ENCODE measurements around the gene RAB5B. TPM values are rescaled to one million over a fixed set of nuclear protein-coding genes. Genes with fewer than 3 reads are reported as not detected.

The RAB5B gene
- total RNA-seq, 4 donors from 2014 or later: 75.5 to 84.9 (median 81.8) TPM

GRCh38 chr12:55972456-55972855 is 1.4 kb upstream of the RAB5B start:
- ATAC-seq (no peak), DNase-seq (no peak)
- H3K4me3 ChIP-seq: peak overlapping the region; percentile 68 to 99 (median 75)
- no peaks in the 10 kb centered on the region for H3K9me3 ChIP-seq
- H3K27ac ChIP-seq: peak overlapping the region; percentile 93 to 97 (median 94)
- peaks cover 0 to 12% of the 10 kb centered on the region in 2 donors for H3K36me3 ChIP-seq
- peaks cover 28 to 39% of the 10 kb centered on the region in 2 donors for H3K4me1 ChIP-seq
- intact Hi-C loops (cut with DNase I; ENCODE audit: low total_unique reads) (loop anchor here (5.0 kb wide), 1 partner anchor 155 kb away; the partner anchor contains the start of genes ORMDL2 and SARNP), in situ Hi-C loops (cut with MboI; ENCODE audit: low sequenced_read_pairs in 4 of 4) (no loop called here)
- TF ChIP-seq CTCF (IDR thresholded peaks at IDR 0.05 in 4 of 5, conservative IDR thresholded peaks at IDR 0.05 in 1 of 5): no peak
- no peak for TF ChIP-seq POLR2A (IDR thresholded peaks at IDR 0.05)
- H3K27me3 ChIP-seq: no peaks in the 10 kb centered on the region

DNA sequence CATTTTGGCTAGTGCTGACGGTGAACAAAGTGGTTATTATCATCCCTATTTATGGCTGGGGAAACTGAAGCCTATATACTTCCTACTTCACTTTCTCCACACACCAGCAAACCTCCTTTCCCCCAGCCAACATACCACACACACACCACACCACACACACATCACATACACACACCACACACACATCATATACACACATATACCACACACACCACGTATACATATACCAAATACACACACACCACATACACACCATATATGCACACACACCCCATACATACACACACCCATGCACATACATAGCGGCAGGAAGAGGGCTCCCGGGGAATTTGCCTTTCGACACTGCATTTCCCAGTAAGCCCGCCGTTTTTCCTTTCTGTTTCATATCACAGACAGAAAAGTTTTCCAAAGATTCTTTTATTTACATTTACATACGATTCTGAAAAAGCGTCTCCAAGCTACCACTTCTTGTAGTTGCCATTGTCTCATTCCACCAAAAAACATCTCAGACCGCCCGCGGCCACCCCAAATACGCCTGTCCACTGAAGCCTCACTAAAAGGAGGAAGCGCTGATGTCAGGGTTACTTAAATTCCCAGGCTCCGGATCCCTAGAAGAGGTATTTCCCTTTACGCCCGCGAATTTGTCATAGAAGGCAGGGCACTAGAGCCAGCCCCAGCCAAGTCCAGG is 823 bp upstream of the RAB5B start:
- H3K27me3 ChIP-seq: no peaks in the 10 kb centered on the region
- peaks cover 28 to 36% of the 10 kb centered on the region in 2 donors for H3K4me1 ChIP-seq
- intact Hi-C loops (cut with DNase I; ENCODE audit: low total_unique reads) (loop anchor here (1.0 to 5.0 kb wide), 2 partner anchors 46 to 156 kb away; partner anchors contain the start of genes ORMDL2, PYM1 and SARNP), in situ Hi-C loops (cut with MboI; ENCODE audit: low sequenced_read_pairs in 4 of 4) (no loop called here)
- ATAC-seq (no peak), DNase-seq (no peak)
- no peaks in the 10 kb centered on the region for H3K9me3 ChIP-seq
- peak overlapping the region; percentile 93 to 97 (median 94) for H3K27ac ChIP-seq
- peaks cover 0 to 12% of the 10 kb centered on the region in 2 donors for H3K36me3 ChIP-seq
- H3K4me3 ChIP-seq: peak overlapping the region; percentile 68 to 99 (median 75)
- TF ChIP-seq CTCF (IDR thresholded peaks at IDR 0.05 in 4 of 5, conservative IDR thresholded peaks at IDR 0.05 in 1 of 5) (no peak), POLR2A (IDR thresholded peaks at IDR 0.05) (peak; percentile 18 to 51)

DNA sequence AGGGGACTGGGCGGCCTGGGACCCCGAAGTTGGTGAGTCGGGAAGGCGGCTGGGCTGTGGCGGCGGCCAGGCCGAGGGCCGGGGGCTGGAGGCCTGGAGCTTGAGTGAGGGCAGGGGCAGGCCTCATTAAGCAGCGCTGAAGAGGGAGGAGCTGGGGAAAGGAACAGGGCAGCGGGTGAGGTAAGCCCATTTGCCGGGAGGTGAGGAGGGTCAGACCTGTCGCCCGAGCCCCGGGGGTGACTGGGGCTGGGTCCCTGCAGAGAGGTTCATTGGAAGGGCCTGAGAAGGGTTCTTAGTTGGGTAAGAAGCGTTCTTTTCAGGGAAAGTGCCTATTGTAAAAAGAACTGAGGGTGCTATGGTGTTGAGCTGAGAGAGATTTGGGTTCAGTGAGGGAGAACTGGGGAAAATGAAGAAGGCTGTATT is 441 bp downstream of the RAB5B start:
- H3K27me3 ChIP-seq: no peaks in the 10 kb centered on the region
- H3K4me3 ChIP-seq: peak overlapping the region; percentile 86 to 100 (median 98)
- H3K9me3 ChIP-seq: no peaks in the 10 kb centered on the region
- H3K4me1 ChIP-seq: peaks cover 28 to 36% of the 10 kb centered on the region in 2 donors
- DNase-seq: peak; percentile 14 to 57
- in situ Hi-C loops (cut with MboI; ENCODE audit: low sequenced_read_pairs in 4 of 4): no loop called here
- H3K27ac ChIP-seq: peak overlapping the region; percentile 95 to 100 (median 98)
- intact Hi-C loops (cut with DNase I; ENCODE audit: low total_unique reads): loop anchor here (1.0 to 5.0 kb wide), 4 partner anchors 23 to 245 kb away; partner anchors contain the start of genes CD63, ORMDL2, RPS26 and SARNP
- peaks cover 0 to 17% of the 10 kb centered on the region in 2 donors for H3K36me3 ChIP-seq
- no peak for TF ChIP-seq CTCF (IDR thresholded peaks at IDR 0.05 in 4 of 5, conservative IDR thresholded peaks at IDR 0.05 in 1 of 5)
- TF ChIP-seq POLR2A (IDR thresholded peaks at IDR 0.05): no peak
- peak; percentile 37 to 47 for ATAC-seq

GRCh38 chr12:55978393-55978792 is 4.5 kb downstream of the RAB5B start:
- Histone ChIP-seq H3K9me3 (no peaks in the 10 kb centered on the region), H3K4me1 (peaks cover 17 to 26% of the 10 kb centered on the region in 2 donors), H3K36me3 (peaks cover 0 to 26% of the 10 kb centered on the region in 2 donors), H3K27me3 (no peaks in the 10 kb centered on the region), H3K27ac (no peak overlapping the region), H3K4me3 (no peak overlapping the region)
- TF ChIP-seq CTCF (IDR thresholded peaks at IDR 0.05 in 4 of 5, conservative IDR thresholded peaks at IDR 0.05 in 1 of 5): no peak
- ATAC-seq: no peak
- intact Hi-C loops (cut with DNase I; ENCODE audit: low total_unique reads): no loop called here
- DNase-seq: no peak
- in situ Hi-C loops (cut with MboI; ENCODE audit: low sequenced_read_pairs in 4 of 4): no loop called here
